ENCODE measurements around the gene TAS1R1. TPM values are rescaled to one million over a fixed set of nuclear protein-coding genes. Genes with fewer than 3 reads are reported as not detected.

Gene TAS1R1
- total and polyA plus RNA-seq, 10 of the 15 experiments (the other 5 are each of a cell fraction or from before 2014, with no cell fraction given): 0.03 to 0.06 (median 0.04) TPM; not detected in 7

GRCh38 chr1:6581561-6582305 is 26.6 kb downstream of the TAS1R1 start:
- H3K9me3 ChIP-seq (replicated peaks; ENCODE audit: control insufficient read depth, insufficient read depth, low read length): no peaks in the 10 kb centered on the region
- peak overlapping the region; percentile 19; the same call in 1 of the 2 replicates for H3K9ac ChIP-seq (ENCODE audit: control insufficient read depth, insufficient read depth, low read length)
- peaks cover 13% of the 10 kb centered on the region for H3K4me1 ChIP-seq (ENCODE audit: control insufficient read depth, insufficient read depth, low read length)
- CTCF ChIA-PET: interaction anchor here (0.6 to 4.4 kb wide), 5 partner anchors 15 to 41 kb away, joined by 3 to 29 read pairs (median 4); partner anchors contain the start of genes NOL9 and TAS1R1
- no peaks in the 10 kb centered on the region; a peak in 1 of 4 replicates for H3K36me3 ChIP-seq (ENCODE audit: control insufficient read depth in 2 of 2, insufficient read depth in 2 of 2, low read length in 1 of 2)
- in situ Hi-C loops (cut with MboI) (no loop called here), intact Hi-C loops (cut with micrococcal nuclease; ENCODE audit: unreplicated experiment) (no loop called here)
- no TSS peak for BruUV-seq (replicated peaks)
- no peaks in the 10 kb centered on the region for H3K27me3 ChIP-seq (replicated peaks in 1 of 2; ENCODE audit: control insufficient read depth in 2 of 2, insufficient read depth in 2 of 2, low read length in 1 of 2)
- peak overlapping the region; percentile 70 for H3K4me2 ChIP-seq (ENCODE audit: control insufficient read depth, insufficient read depth)
- H2AFZ ChIP-seq (ENCODE audit: control insufficient read depth, low read depth, low read length): no peak overlapping the region
- SMC1A ChIA-PET (ENCODE audit: uncharacterized antibody, unreplicated experiment): interaction anchor here (1.1 to 2.9 kb wide), 3 partner anchors 18 to 43 kb away, joined by 3 to 16 read pairs (median 4); partner anchors contain the start of gene THAP3
- RAD21 ChIA-PET (ENCODE audit: unreplicated experiment): interaction anchor here (1.0 to 4.7 kb wide), 3 partner anchors 19 to 32 kb away, joined by 3 to 38 read pairs (median 11); partner anchors contain the start of genes KLHL21, NOL9, PHF13 and TAS1R1
- H3K4me3 ChIP-seq: peak overlapping the region; percentile 36; the same call in 1 of the 2 replicates
- DNase-seq (ENCODE audit: low read depth, low spot score): no peak
- 68% methylated on average over 10 of the region's 10 CpGs for WGBS (ENCODE audit: insufficient coverage, insufficient replicate concordance, low lambda C conversion rate, missing lambda C conversion rate)
- TF ChIP-seq IKZF1 (conservative IDR thresholded peaks at IDR 0.05) (0 out of 2 replicates have a peak, but pooled peaks have one; percentile 24), NR2F1 (conservative IDR thresholded peaks at IDR 0.05) (0 out of 2 replicates have a peak, but pooled peaks have one; percentile 12), RUNX3 (IDR thresholded peaks at IDR 0.05; ENCODE audit: low read length) (no peak), POLR2AphosphoS5 (IDR thresholded peaks at IDR 0.05; ENCODE audit: low read length) (no peak)
- no peaks in the 10 kb centered on the region for H4K20me1 ChIP-seq (ENCODE audit: control insufficient read depth, insufficient read depth)
- H3K27ac ChIP-seq (ENCODE audit: control insufficient read depth, insufficient read depth): no peak overlapping the region
- POLR2A ChIA-PET: interaction anchor here (0.5 to 3.9 kb wide), 4 partner anchors 17 to 551 kb away, joined by 3 to 22 read pairs (median 4); no protein-coding TSS in a partner anchor
- H3K79me2 ChIP-seq (ENCODE audit: control insufficient read depth, insufficient read depth, low read length): peaks cover 21% of the 10 kb centered on the region
- FAIRE-seq: no peak
- ATAC-seq: no peak

- no peak for DNase-seq (ENCODE audit: low read depth, low spot score)
- Histone ChIP-seq H3K9ac (ENCODE audit: control insufficient read depth, insufficient read depth, low read length) (0 out of 2 replicates have a peak overlapping the region, but pooled peaks have one; percentile 10), H3K36me3 (ENCODE audit: control insufficient read depth in 2 of 2, insufficient read depth in 2 of 2, low read length in 1 of 2) (no peaks in the 10 kb centered on the region; a peak in 1 of 4 replicates), H3K4me2 (ENCODE audit: control insufficient read depth, insufficient read depth) (peak overlapping the region; percentile 70), H3K4me3 (peak overlapping the region; percentile 36; the same call in 1 of the 2 replicates), H2AFZ (ENCODE audit: control insufficient read depth, low read depth, low read length) (no peak overlapping the region), H3K9me3 (replicated peaks; ENCODE audit: control insufficient read depth, insufficient read depth, low read length) (no peaks in the 10 kb centered on the region), H3K79me2 (ENCODE audit: control insufficient read depth, insufficient read depth, low read length) (peaks cover 21% of the 10 kb centered on the region), H3K4me1 (ENCODE audit: control insufficient read depth, insufficient read depth, low read length) (peaks cover 13% of the 10 kb centered on the region), H3K27me3 (replicated peaks in 1 of 2; ENCODE audit: control insufficient read depth in 2 of 2, insufficient read depth in 2 of 2, low read length in 1 of 2) (no peaks in the 10 kb centered on the region), H4K20me1 (ENCODE audit: control insufficient read depth, insufficient read depth) (no peaks in the 10 kb centered on the region), H3K27ac (ENCODE audit: control insufficient read depth, insufficient read depth) (no peak overlapping the region)
- ChIA-PET POLR2A (interaction anchor here (0.5 to 3.9 kb wide), 3 partner anchors 17 to 25 kb away, joined by 3 to 22 read pairs (median 3); no protein-coding TSS in a partner anchor), CTCF (interaction anchor here (0.7 to 4.4 kb wide), 3 partner anchors 18 to 29 kb away, joined by 4 to 29 read pairs (median 15); partner anchors contain the start of genes NOL9 and TAS1R1), RAD21 (ENCODE audit: unreplicated experiment) (interaction anchor here (1.0 to 4.7 kb wide), 2 partner anchors 19 to 31 kb away, joined by 3 to 38 read pairs; partner anchors contain the start of genes KLHL21 and PHF13), SMC1A (ENCODE audit: uncharacterized antibody, unreplicated experiment) (interaction anchor here (0.9 to 2.9 kb wide), 3 partner anchors 18 to 42 kb away, joined by 4 to 16 read pairs (median 4); partner anchors contain the start of gene THAP3)
- intact Hi-C loops (cut with micrococcal nuclease; ENCODE audit: unreplicated experiment) (no loop called here), in situ Hi-C loops (cut with MboI) (no loop called here)
- FAIRE-seq: no peak
- no TSS peak for BruUV-seq (replicated peaks)
- WGBS (ENCODE audit: insufficient coverage, insufficient replicate concordance, low lambda C conversion rate, missing lambda C conversion rate): 90% methylated on average over 1 of the region's 1 CpG
- peak; percentile 16 for ATAC-seq
- TF ChIP-seq ZNF217 (IDR thresholded peaks at IDR 0.05): no peak
- 0 out of 2 replicates have a peak, but pooled peaks have one; percentile 34 for TF ChIP-seq NR2F1 (conservative IDR thresholded peaks at IDR 0.05)
- TF ChIP-seq FOXK2 (IDR thresholded peaks at IDR 0.05): peak; percentile 54
- TF ChIP-seq ZBED1 (IDR thresholded peaks at IDR 0.05; ENCODE audit: borderline replicate concordance): no peak
- TF ChIP-seq GABPA (IDR thresholded peaks at IDR 0.05; ENCODE audit: low read depth): no peak
- no peak for TF ChIP-seq USF1 (IDR thresholded peaks at IDR 0.05; ENCODE audit: borderline replicate concordance, extremely low read length, insufficient read depth, low read depth, low read length)
- no peak for TF ChIP-seq YBX1 (IDR thresholded peaks at IDR 0.05)
- TF ChIP-seq NRF1 (conservative IDR thresholded peaks at IDR 0.05; ENCODE audit: low read depth, low read length): no peak
- TF ChIP-seq EZH2 (IDR thresholded peaks at IDR 0.05; ENCODE audit: borderline replicate concordance, control insufficient read depth, low read depth, low read length): no peak
- no peak for TF ChIP-seq EED (IDR thresholded peaks at IDR 0.05; ENCODE audit: low read depth)
- TF ChIP-seq NFXL1 (IDR thresholded peaks at IDR 0.05; ENCODE audit: borderline replicate concordance): no peak
- no peak for TF ChIP-seq MTA3 (IDR thresholded peaks at IDR 0.05; ENCODE audit: borderline replicate concordance, low read length)
- TF ChIP-seq NFIC (IDR thresholded peaks at IDR 0.05; ENCODE audit: low read depth, low read length): no peak
These were observed 27.3 kb downstream of the TAS1R1 start for GRCh38 chr1:6582370-6582769.

Data from GM12878 (cell line).